SK-N-SH treated with all-trans-retinoic acid at 6 μM for 48 hours (cell line): Measurements from ENCODE around the gene FBL.

Experiments
- ATAC-seq: fragments of 200-7000 bp; cut with Tn5 transposase; 3 replicates; pipeline ENCODE4 v1.9.1; 2020; ENCODE audit warnings: mild to moderate bottlenecking, moderate library complexity
- ARNTL ChIP-seq: fragments of 450-650 bp; formaldehyde crosslinking; IDR thresholded peaks from 2 replicates; pipeline ENCODE4 v1.5.0; 2020; ENCODE audit warnings: low read depth, mild to moderate bottlenecking, moderate library complexity, borderline replicate concordance
- CSDC2 ChIP-seq: fragments of 250-450 bp; sonication (Bioruptor Pico); IDR thresholded peaks from 2 replicates; pipeline ENCODE4 v1.5.0; 2020; ENCODE audit warnings: mild to moderate bottlenecking, moderate library complexity
- GLIS3 ChIP-seq: fragments of 250-450 bp; sonication (Bioruptor Pico); IDR thresholded peaks from 2 replicates; pipeline ENCODE4 v1.5.0; 2020; ENCODE audit warnings: mild to moderate bottlenecking, moderate library complexity
- ISL1 ChIP-seq: fragments of 250-450 bp; sonication (Bioruptor Pico); IDR thresholded peaks from 2 replicates; pipeline ENCODE4 v2.1.2; 2022; ENCODE audit warnings: mild to moderate bottlenecking, moderate library complexity
- PPARA ChIP-seq: fragments of 250-450 bp; sonication (Bioruptor Pico); IDR thresholded peaks from 2 replicates; pipeline ENCODE4 v1.5.0; 2020; ENCODE audit warnings: mild to moderate bottlenecking, borderline replicate concordance
- RARB ChIP-seq: fragments of 250-450 bp; sonication (Bioruptor Pico); IDR thresholded peaks from 2 replicates; pipeline ENCODE4 v1.8.0; 2021; ENCODE audit warnings: mild to moderate bottlenecking, moderate library complexity
- SNAI2 ChIP-seq: fragments of 250-450 bp; sonication (Bioruptor Pico); IDR thresholded peaks from 2 replicates; pipeline ENCODE4 v1.5.0; 2020; ENCODE audit warnings: mild to moderate bottlenecking, moderate library complexity
- TOX ChIP-seq: fragments of 250-450 bp; sonication (Bioruptor Pico); IDR thresholded peaks from 2 replicates; pipeline ENCODE4 v1.8.0; 2021; ENCODE audit warnings: mild to moderate bottlenecking, moderate library complexity, borderline replicate concordance
- ZC3H10 ChIP-seq: fragments of 250-450 bp; sonication (Bioruptor Pico); IDR thresholded peaks from 2 replicates; pipeline ENCODE4 v1.5.1; 2021; ENCODE audit warnings: mild to moderate bottlenecking, moderate library complexity
- ZFP3 ChIP-seq: fragments of 250-450 bp; sonication (Bioruptor Pico); IDR thresholded peaks from 2 replicates; pipeline ENCODE4 v1.5.0; 2020; ENCODE audit warnings: mild to moderate bottlenecking, moderate library complexity
- ZFP30 ChIP-seq: fragments of 450-650 bp; formaldehyde crosslinking; IDR thresholded peaks from 2 replicates; pipeline ENCODE4 v1.5.0; 2022; ENCODE audit warnings: mild to moderate bottlenecking, moderate library complexity
- ZNF565 ChIP-seq: fragments of 450-650 bp; formaldehyde crosslinking; conservative IDR thresholded peaks from 2 replicates; pipeline ENCODE4 v1.5.0; 2020; ENCODE audit warnings: low read depth, mild to moderate bottlenecking, moderate library complexity
- ZNF8 ChIP-seq: fragments of 450-650 bp; formaldehyde crosslinking; IDR thresholded peaks from 2 replicates; pipeline ENCODE4 v1.5.0; 2020; ENCODE audit warnings: mild to moderate bottlenecking, moderate library complexity
- TF ChIP-seq, protein P1 (sequence below): fragments of 250-450 bp; sonication (Bioruptor Pico); IDR thresholded peaks from 2 replicates; pipeline ENCODE4 v1.5.1; 2021; ENCODE audit warnings: mild to moderate bottlenecking, moderate library complexity
- TF ChIP-seq, protein P2 (sequence below): fragments of 250-450 bp; sonication (Bioruptor Pico); IDR thresholded peaks from 2 replicates; pipeline ENCODE4 v1.5.0; 2020; ENCODE audit warnings: mild to moderate bottlenecking, moderate library complexity
- TF ChIP-seq, protein P3 (sequence below): fragments of 250-450 bp; sonication (Bioruptor Pico); IDR thresholded peaks from 2 replicates; pipeline ENCODE4 v1.8.0; 2021; ENCODE audit warnings: low read depth, mild to moderate bottlenecking, moderate library complexity, borderline replicate concordance
- TF ChIP-seq, protein P4 (sequence below): fragments of 250-450 bp; sonication (Bioruptor Pico); IDR thresholded peaks from 2 replicates; pipeline ENCODE4 v1.8.0; 2020; ENCODE audit warnings: mild to moderate bottlenecking, moderate library complexity, borderline replicate concordance

Gene FBL

DNA sequence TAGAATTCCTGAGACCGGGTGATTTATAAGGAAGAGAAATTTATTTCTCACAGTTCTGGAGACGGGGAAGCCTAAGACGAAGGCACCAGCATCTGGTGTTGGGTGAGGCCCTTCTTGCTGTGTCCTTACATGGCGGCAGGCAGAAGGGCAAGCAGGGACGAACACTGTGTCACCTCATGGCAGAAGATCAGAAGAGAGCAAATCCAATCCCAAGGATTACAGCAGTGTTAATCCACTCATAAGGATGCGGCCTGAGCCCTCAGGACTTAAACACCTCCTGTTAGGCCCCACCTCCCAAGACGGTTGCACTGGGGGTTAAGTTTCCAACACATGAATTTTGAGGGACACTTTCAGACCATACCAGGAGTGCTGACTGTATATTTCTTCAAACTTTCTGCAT is 6.7 kb upstream of the FBL start:
- TF ChIP-seq ISL1 (no peak), ZC3H10 (CRISPR knock-in tag) (no peak), SNAI2 (no peak), TOX (no peak), RARB (CRISPR knock-in tag) (no peak), ZNF8 (CRISPR knock-in tag) (no peak), CSDC2 (CRISPR knock-in tag) (no peak), ZFP30 (CRISPR knock-in tag) (no peak), ARNTL (CRISPR knock-in tag) (no peak), ZNF565 (CRISPR knock-in tag) (no peak)
- TF ChIP-seq, protein P1, sequence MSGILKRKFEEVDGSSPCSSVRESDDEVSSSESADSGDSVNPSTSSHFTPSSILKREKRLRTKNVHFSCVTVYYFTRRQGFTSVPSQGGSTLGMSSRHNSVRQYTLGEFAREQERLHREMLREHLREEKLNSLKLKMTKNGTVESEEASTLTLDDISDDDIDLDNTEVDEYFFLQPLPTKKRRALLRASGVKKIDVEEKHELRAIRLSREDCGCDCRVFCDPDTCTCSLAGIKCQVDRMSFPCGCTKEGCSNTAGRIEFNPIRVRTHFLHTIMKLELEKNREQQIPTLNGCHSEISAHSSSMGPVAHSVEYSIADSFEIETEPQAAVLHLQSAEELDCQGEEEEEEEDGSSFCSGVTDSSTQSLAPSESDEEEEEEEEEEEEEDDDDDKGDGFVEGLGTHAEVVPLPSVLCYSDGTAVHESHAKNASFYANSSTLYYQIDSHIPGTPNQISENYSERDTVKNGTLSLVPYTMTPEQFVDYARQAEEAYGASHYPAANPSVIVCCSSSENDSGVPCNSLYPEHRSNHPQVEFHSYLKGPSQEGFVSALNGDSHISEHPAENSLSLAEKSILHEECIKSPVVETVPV: no peak
- TF ChIP-seq, protein P2, sequence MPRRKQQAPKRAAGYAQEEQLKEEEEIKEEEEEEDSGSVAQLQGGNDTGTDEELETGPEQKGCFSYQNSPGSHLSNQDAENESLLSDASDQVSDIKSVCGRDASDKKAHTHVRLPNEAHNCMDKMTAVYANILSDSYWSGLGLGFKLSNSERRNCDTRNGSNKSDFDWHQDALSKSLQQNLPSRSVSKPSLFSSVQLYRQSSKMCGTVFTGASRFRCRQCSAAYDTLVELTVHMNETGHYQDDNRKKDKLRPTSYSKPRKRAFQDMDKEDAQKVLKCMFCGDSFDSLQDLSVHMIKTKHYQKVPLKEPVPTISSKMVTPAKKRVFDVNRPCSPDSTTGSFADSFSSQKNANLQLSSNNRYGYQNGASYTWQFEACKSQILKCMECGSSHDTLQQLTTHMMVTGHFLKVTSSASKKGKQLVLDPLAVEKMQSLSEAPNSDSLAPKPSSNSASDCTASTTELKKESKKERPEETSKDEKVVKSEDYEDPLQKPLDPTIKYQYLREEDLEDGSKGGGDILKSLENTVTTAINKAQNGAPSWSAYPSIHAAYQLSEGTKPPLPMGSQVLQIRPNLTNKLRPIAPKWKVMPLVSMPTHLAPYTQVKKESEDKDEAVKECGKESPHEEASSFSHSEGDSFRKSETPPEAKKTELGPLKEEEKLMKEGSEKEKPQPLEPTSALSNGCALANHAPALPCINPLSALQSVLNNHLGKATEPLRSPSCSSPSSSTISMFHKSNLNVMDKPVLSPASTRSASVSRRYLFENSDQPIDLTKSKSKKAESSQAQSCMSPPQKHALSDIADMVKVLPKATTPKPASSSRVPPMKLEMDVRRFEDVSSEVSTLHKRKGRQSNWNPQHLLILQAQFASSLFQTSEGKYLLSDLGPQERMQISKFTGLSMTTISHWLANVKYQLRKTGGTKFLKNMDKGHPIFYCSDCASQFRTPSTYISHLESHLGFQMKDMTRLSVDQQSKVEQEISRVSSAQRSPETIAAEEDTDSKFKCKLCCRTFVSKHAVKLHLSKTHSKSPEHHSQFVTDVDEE (CRISPR knock-in tag): no peak
- TF ChIP-seq, protein P3, sequence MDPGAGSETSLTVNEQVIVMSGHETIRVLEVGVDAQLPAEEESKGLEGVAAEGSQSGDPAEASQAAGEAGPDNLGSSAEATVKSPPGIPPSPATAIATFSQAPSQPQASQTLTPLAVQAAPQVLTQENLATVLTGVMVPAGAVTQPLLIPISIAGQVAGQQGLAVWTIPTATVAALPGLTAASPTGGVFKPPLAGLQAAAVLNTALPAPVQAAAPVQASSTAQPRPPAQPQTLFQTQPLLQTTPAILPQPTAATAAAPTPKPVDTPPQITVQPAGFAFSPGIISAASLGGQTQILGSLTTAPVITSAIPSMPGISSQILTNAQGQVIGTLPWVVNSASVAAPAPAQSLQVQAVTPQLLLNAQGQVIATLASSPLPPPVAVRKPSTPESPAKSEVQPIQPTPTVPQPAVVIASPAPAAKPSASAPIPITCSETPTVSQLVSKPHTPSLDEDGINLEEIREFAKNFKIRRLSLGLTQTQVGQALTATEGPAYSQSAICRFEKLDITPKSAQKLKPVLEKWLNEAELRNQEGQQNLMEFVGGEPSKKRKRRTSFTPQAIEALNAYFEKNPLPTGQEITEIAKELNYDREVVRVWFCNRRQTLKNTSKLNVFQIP (CRISPR knock-in tag): no peak
- TF ChIP-seq, protein P4, sequence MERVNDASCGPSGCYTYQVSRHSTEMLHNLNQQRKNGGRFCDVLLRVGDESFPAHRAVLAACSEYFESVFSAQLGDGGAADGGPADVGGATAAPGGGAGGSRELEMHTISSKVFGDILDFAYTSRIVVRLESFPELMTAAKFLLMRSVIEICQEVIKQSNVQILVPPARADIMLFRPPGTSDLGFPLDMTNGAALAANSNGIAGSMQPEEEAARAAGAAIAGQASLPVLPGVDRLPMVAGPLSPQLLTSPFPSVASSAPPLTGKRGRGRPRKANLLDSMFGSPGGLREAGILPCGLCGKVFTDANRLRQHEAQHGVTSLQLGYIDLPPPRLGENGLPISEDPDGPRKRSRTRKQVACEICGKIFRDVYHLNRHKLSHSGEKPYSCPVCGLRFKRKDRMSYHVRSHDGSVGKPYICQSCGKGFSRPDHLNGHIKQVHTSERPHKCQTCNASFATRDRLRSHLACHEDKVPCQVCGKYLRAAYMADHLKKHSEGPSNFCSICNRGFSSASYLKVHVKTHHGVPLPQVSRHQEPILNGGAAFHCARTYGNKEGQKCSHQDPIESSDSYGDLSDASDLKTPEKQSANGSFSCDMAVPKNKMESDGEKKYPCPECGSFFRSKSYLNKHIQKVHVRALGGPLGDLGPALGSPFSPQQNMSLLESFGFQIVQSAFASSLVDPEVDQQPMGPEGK (CRISPR knock-in tag): no peak
- ATAC-seq: no peak

DNA sequence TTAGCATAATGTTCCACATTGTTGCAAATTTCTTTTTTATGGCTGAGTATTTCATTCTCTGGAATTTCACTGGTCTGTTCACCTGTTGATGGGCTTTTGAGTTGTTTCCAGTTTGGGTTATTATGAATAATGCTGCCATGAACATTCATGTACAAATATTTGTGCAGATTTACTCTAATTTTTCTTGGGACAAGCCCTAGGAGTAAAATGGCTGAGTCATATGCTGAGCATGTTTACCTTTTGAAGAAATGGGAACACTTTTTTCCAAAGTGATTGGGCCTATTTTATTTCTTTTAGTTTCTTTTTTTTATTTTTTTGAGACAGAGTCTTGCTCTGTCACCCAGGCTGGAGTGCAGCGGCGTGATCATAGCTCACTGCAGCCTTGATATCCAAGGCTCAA is 4.7 kb upstream of the FBL start:
- TF ChIP-seq, protein P2 (CRISPR knock-in tag): no peak
- TF ChIP-seq, protein P1: no peak
- TF ChIP-seq ZFP3: no peak
- TF ChIP-seq, all 23 proteins: peak for 0
- ATAC-seq: no peak

DNA sequence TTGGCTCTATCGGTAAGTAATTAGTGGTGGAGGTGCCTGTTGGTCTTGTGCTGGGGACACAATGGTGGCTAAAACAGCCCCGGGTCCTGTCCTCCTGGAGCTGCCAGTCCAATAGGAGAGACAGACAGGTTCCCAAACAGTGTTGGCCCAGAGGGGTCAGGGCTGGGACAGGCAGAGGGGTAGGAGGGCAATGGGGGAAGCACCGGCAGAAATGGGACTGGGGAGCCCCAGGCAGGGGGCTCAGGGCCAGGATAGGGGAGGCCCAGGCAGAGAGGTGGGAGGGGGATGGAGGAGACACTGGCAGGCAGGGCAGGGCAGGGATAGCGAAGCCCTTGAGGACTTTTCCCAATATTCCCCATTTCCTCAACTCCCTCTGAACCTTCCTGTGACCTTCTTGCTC is 2.2 kb upstream of the FBL start:
- ATAC-seq: no peak
- TF ChIP-seq, protein P4 (CRISPR knock-in tag): no peak
- TF ChIP-seq ISL1: no peak
- TF ChIP-seq ARNTL (CRISPR knock-in tag): no peak
- TF ChIP-seq ZC3H10 (CRISPR knock-in tag): no peak
- no peak for TF ChIP-seq ZNF565 (CRISPR knock-in tag)
- no peak for TF ChIP-seq ZFP30 (CRISPR knock-in tag)
- TF ChIP-seq PPARA (CRISPR knock-in tag): no peak
- TF ChIP-seq GLIS3 (CRISPR knock-in tag): no peak
- TF ChIP-seq RARB (CRISPR knock-in tag): no peak
- TF ChIP-seq SNAI2: no peak
- no peak for TF ChIP-seq CSDC2 (CRISPR knock-in tag)
- no peak for TF ChIP-seq ZNF8 (CRISPR knock-in tag)
- TF ChIP-seq, protein P2 (CRISPR knock-in tag): no peak
